ENCODE measurements around the gene MBD5.

The MBD5 gene

GRCh38 chr2:148021059-148021861, at the start of gene MBD5:
MBD5 (plus strand) TSS chr2:148021091.
- POLR2A ChIA-PET, result interaction anchor here (0.6 to 1.4 kb wide), 6 partner anchors 8 to 227 kb away, joined by 3 to 4 read pairs (median 3); no protein-coding TSS in a partner anchor
- TF ChIP-seq CTCF (IDR thresholded peaks at IDR 0.05; ENCODE audit: insufficient read depth, low read length, missing control alignments), result no peak
- H3K4me3 ChIP-seq (ENCODE audit: low read depth, low read length), result peak within 1 kb of the TSS; percentile 98
- CTCF ChIA-PET, result interaction anchor here (0.7 to 3.7 kb wide), 2 partner anchors 18 to 488 kb away, joined by 3 to 13 read pairs; no protein-coding TSS in a partner anchor
- DNase-seq (ENCODE audit: low read depth, low spot score), result no peak

- DNase-seq (ENCODE audit: low read depth, low spot score), result no peak
- H3K4me3 ChIP-seq (ENCODE audit: low read depth, low read length), result no peak overlapping the region
- POLR2A ChIA-PET, result no interaction called here
- no peak for TF ChIP-seq CTCF (IDR thresholded peaks at IDR 0.05; ENCODE audit: insufficient read depth, low read length, missing control alignments)
- CTCF ChIA-PET, result no interaction called here
These were observed 44.8 kb upstream of the MBD5 start for GRCh38 chr2:147976102-147976501.

- TF ChIP-seq CTCF (IDR thresholded peaks at IDR 0.05; ENCODE audit: insufficient read depth, low read length, missing control alignments), result no peak
- POLR2A ChIA-PET, result no interaction called here
- CTCF ChIA-PET, result interaction anchor here (4.7 kb wide), 1 partner anchor 11 kb away, joined by 22 read pairs; no protein-coding TSS in a partner anchor
These were observed 43.2 kb upstream of the MBD5 start for GRCh38 chr2:147977679-147978078.

GRCh38 chr2:147980940-147981528, 39.9 kb upstream of the MBD5 start:
- CTCF ChIA-PET, result interaction anchor here (2.3 to 4.7 kb wide), 2 partner anchors 8 to 528 kb away, joined by 12 to 22 read pairs; no protein-coding TSS in a partner anchor
- no peak for TF ChIP-seq CTCF (IDR thresholded peaks at IDR 0.05; ENCODE audit: insufficient read depth, low read length, missing control alignments)
- no peak for DNase-seq (ENCODE audit: low read depth, low spot score)
- no peak overlapping the region for H3K4me3 ChIP-seq (ENCODE audit: low read depth, low read length)
- POLR2A ChIA-PET, result no interaction called here

More at GRCh38 chr2:147977679-147978078, 43.2 kb upstream of the MBD5 start:
- H3K4me3 ChIP-seq (ENCODE audit: low read depth, low read length), result no peak overlapping the region
- no peak for DNase-seq (ENCODE audit: low read depth, low spot score)

- DNase-seq (ENCODE audit: low read depth, low spot score), result no peak
- no peak for TF ChIP-seq CTCF (IDR thresholded peaks at IDR 0.05; ENCODE audit: insufficient read depth, low read length, missing control alignments)
- ChIA-PET POLR2A (interaction anchor here (0.8 to 1.0 kb wide), 2 partner anchors 520 to 554 kb away, joined by 3 read pairs; no protein-coding TSS in a partner anchor), CTCF (interaction anchor here (0.9 to 7.3 kb wide), 26 partner anchors 10 to 1003 kb away, joined by 3 to 126 read pairs (median 4); no protein-coding TSS in a partner anchor)
- H3K4me3 ChIP-seq (ENCODE audit: low read depth, low read length), result no peak overlapping the region
These were observed 31.8 kb upstream of the MBD5 start for GRCh38 chr2:147989102-147989501.
